ENCODE results near the gene AGXT. TPM values are rescaled to one million over a fixed set of nuclear protein-coding genes. Genes with fewer than 3 reads are reported as not detected.
"Not testable (repeated sequence)": the region's sequence is repeated elsewhere in the genome, so short reads cannot be mapped to it uniquely, and the experiment has no call there.

AGXT gene
- total and polyA plus RNA-seq, 12 donors: 0.09 TPM; not detected in 11

DNA sequence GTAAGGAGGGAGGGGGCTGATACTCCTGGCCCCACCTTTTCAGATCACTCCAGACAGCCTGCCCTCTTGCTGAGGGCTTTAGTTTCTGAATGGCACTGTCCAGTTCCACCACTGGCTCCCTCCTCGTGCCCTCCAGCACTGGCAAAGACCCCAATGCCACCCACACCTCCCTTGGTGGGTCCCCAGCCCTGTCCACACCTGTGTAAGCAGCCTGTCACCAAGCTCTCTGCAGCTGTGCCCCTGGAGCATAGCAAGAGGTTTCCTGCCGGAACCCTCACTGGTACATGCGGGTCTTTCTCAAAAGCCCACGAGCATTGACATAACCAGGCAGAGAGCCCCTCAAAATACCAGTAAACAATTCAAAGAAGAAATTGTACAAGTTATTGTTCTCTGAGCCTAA is 31.0 kb upstream of the AGXT start:
- Histone ChIP-seq H3K9me3 (no peaks in the 10 kb centered on the region), H3K27ac (no peak overlapping the region), H3K27me3 (peaks cover 0 to 42% (median 14%) of the 10 kb centered on the region in 7 donors), H3K4me1 (peaks cover 0 to 9% (median 4%) of the 10 kb centered on the region in 9 donors), H3K4me3 (no peak overlapping the region), H3K36me3 (no peaks in the 10 kb centered on the region)
- TF ChIP-seq CTCF (IDR thresholded peaks at IDR 0.05): no peak
- intact Hi-C loops (cut with DNase I): loop anchor here in 6 of 10 donors (5.0 to 10.0 kb wide), 3 partner anchors 253 to 325 kb away; partner anchors contain the start of gene CAPN10 (in 1 of the 6)
- WGBS, 2 donors: 66% methylated on average over 4 of the region's 4 CpGs
- DNase-seq (no peak), ATAC-seq (no peak)

DNA sequence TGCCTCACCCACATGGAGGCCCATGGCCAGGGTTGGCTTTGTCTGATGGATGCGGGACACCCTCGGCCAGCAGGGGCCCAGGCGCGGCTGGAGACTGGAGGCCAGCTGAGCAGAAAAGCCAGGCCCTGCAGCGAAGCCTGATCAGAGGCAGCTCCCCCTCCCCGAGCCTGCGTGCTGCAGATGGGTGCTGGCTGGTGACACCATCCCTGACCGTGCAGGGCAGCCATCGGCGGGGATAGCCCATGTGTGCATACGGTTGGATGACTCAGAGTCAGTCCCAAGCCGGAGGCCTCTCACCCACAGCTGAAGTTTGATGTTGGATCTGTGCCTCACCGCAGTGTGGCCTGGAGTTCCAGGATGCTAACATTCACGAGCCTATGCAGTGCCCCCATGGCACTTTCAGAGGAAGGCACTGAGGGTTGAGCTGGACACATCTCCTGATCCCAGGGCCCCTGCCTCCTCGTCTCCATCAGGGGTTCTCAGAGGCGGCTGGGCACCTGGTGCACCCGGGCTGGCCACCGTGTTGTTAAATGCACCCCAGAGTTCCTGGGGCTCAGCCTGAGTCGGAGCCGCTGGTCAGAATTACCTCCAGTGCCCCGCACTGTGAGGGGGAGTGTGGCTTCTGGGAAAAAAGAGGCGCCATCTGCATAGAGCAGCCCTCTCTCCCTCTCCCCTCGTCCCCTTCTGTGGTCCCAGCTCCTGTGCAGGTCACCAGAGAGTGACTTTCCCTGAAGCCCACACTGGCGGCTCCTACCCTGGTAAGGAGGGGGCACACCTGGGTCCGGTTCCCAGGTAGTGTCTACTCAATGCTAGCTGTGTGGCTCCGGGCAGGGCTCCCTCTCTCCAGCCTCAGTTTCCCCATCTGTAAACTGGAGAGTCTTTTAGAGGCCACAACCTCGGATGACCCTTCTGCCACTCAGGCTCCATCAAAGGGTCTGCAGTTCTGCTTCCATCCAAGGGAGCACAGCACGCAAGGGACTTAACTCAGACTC is 29.2 kb upstream of the AGXT start:
- no peak overlapping the region for H3K27ac ChIP-seq
- peaks cover 0 to 48% (median 14%) of the 10 kb centered on the region in 7 donors for H3K27me3 ChIP-seq
- H3K36me3 ChIP-seq: no peaks in the 10 kb centered on the region
- H3K4me1 ChIP-seq: peaks cover 0 to 9% (median 4%) of the 10 kb centered on the region in 9 donors
- WGBS, 2 donors: 84 to 85% methylated on average over 28 of the region's 28 CpGs
- no peak for DNase-seq
- ATAC-seq: no peak
- H3K4me3 ChIP-seq: no peak overlapping the region
- no peak for TF ChIP-seq CTCF (IDR thresholded peaks at IDR 0.05)
- H3K9me3 ChIP-seq: no peaks in the 10 kb centered on the region
- intact Hi-C loops (cut with DNase I): loop anchor here in 9 of 10 donors (5.0 to 10.0 kb wide), 4 partner anchors 237 to 327 kb away; partner anchors contain the start of gene CAPN10 (in 1 of the 9)

GRCh38 chr2:240840435-240841060 is 28.1 kb upstream of the AGXT start:
- Histone ChIP-seq H3K9me3 (no peaks in the 10 kb centered on the region), H3K27ac (no peak overlapping the region), H3K27me3 (peaks cover 0 to 48% (median 14%) of the 10 kb centered on the region in 7 donors), H3K4me1 (peaks cover 0 to 9% (median 4%) of the 10 kb centered on the region in 9 donors), H3K36me3 (no peaks in the 10 kb centered on the region), H3K4me3 (no peak overlapping the region)
- peak; percentile 21 to 73 (median 62) for TF ChIP-seq CTCF (IDR thresholded peaks at IDR 0.05)
- intact Hi-C loops (cut with DNase I): loop anchor here in 4 of 10 donors (5.0 to 10.0 kb wide), 3 partner anchors 238 to 328 kb away; no protein-coding TSS in a partner anchor
- DNase-seq (peak; percentile 51 to 64), ATAC-seq (peak; percentile 70 to 86 (median 76))
- 35 to 39% methylated on average over 9 of the region's 9 CpGs for WGBS, 2 donors

DNA sequence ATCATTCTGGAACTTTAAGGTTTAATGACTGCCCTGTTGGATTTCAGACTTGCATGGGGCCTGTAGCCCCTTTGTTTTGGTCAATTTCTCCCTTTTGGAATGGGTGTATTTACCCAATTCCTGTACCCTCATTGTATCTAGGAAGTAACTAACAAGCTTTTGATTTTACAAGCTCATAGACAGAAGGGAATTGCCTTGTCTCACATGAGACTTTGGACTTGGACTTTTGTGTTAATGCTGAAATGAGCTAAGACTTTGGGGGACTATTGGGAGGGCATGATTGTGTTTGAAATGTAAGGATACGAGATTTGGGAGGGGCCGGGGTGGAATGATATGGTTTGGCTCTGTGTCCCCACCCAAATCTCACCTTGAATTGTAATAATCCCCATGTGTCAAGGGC is 22.3 kb upstream of the AGXT start:
- 77 to 85% methylated on average over 2 of the region's 2 CpGs for WGBS, 2 donors
- H3K4me1 ChIP-seq, DNase-seq, H3K4me3 ChIP-seq, H3K9me3 ChIP-seq, H3K36me3 ChIP-seq, ATAC-seq, H3K27ac ChIP-seq: not testable (repeated sequence)
- intact Hi-C loops (cut with DNase I): loop anchor here in 2 of 10 donors (10.0 kb wide), 1 partner anchor 332 kb away; no protein-coding TSS in a partner anchor
- H3K27me3 ChIP-seq: peaks cover 0 to 14% (median 3%) of the 10 kb centered on the region in 7 donors
